ENCODE measurements around the gene MDP1. TPM values are rescaled to one million over a fixed set of nuclear protein-coding genes. Genes with fewer than 3 reads are reported as not detected.

Gene MDP1
- total and polyA plus RNA-seq, 10 of the 15 experiments (the other 5 are each of a cell fraction or from before 2014, with no cell fraction given) = 10.4 to 45.8 (median 23.5) TPM

- TF ChIP-seq NBN (IDR thresholded peaks at IDR 0.05) = peak; percentile 91
- TF ChIP-seq CHD4 (IDR thresholded peaks at IDR 0.05) = no peak
- no peak for TF ChIP-seq ZNF622 (IDR thresholded peaks at IDR 0.05)
- TF ChIP-seq CEBPB (IDR thresholded peaks at IDR 0.05; ENCODE audit: borderline replicate concordance in 1 of 2, low read depth in 2 of 2, low read length in 2 of 2) = no peak
- TF ChIP-seq SIN3A (IDR thresholded peaks at IDR 0.05; ENCODE audit: low read depth, low read length) = peak; percentile 99
- TF ChIP-seq NR2F1 (conservative IDR thresholded peaks at IDR 0.05) = no peak; the same call in 1 of the 2 replicates
- TF ChIP-seq ATF3 (IDR thresholded peaks at IDR 0.05; ENCODE audit: borderline replicate concordance, extremely low read depth, low read depth, low read length) = 0 out of 2 replicates have a peak, but pooled peaks have one; percentile 31
- TF ChIP-seq CHD2 (IDR thresholded peaks at IDR 0.05; ENCODE audit: borderline replicate concordance, low read depth, low read length) = peak; percentile 89
- no peak for TF ChIP-seq ZNF592 (IDR thresholded peaks at IDR 0.05)
- TF ChIP-seq ZNF207 (IDR thresholded peaks at IDR 0.05; ENCODE audit: borderline replicate concordance) = peak; percentile 97
Measured at GRCh38 chr14:24188251-24189058, 27.4 kb downstream of the MDP1 start, which contains the start of gene IPO4 (continued).

Measured in GM12878 (cell line).